ENCODE measurements around the gene LDHD. TPM values are rescaled to one million over a fixed set of nuclear protein-coding genes. Genes with fewer than 3 reads are reported as not detected.

LDHD gene
- total RNA-seq (2022; extraction: Qiagen RNA extraction), result 0.52 to 0.92 TPM (median 0.78 TPM) in 5 replicates

DNA sequence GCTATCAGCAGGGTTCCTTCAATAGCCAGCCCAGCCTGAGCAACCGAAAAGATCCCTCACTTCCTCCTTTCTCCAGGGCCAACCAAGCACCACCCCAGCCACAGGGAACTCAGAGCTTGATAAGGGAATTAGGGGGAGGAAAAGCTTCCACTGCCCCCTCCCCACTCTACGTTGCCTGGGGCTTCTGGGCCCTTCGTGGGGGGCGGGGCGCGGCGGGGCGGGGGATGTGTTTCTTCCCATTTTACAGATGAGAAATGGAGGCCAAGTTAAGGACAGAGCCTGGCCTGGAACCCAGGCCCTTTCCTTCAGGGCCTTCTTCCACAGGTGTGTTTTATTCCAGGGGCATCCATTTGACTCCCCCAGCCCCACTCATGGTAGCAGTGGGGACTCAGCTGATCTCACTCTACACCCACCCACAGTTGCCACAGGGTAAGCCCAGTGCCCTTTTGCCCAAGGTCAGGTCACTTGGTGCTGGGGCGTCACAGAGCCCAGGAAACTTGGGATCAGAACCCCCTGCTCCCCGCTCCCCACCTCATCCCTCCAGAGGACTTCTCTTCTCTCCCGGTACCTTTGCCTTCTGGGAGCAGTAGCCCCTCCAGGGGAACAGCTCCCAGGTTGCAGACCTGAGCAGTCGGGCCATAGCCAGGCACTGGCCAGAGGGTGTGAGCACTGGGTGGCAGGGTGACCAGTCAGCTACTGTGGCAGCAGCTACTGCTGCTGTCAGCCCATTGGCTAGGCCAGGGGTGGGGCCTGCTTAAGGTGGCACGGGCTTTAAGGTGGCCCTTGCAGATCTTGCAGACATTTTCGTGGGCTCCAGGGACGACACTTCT, at the start of gene LDHD:
LDHD (minus strand) TSS at position 700 of the 830 bp plus-strand sequence; CDS start at position 640, 60 bp downstream.

DNA sequence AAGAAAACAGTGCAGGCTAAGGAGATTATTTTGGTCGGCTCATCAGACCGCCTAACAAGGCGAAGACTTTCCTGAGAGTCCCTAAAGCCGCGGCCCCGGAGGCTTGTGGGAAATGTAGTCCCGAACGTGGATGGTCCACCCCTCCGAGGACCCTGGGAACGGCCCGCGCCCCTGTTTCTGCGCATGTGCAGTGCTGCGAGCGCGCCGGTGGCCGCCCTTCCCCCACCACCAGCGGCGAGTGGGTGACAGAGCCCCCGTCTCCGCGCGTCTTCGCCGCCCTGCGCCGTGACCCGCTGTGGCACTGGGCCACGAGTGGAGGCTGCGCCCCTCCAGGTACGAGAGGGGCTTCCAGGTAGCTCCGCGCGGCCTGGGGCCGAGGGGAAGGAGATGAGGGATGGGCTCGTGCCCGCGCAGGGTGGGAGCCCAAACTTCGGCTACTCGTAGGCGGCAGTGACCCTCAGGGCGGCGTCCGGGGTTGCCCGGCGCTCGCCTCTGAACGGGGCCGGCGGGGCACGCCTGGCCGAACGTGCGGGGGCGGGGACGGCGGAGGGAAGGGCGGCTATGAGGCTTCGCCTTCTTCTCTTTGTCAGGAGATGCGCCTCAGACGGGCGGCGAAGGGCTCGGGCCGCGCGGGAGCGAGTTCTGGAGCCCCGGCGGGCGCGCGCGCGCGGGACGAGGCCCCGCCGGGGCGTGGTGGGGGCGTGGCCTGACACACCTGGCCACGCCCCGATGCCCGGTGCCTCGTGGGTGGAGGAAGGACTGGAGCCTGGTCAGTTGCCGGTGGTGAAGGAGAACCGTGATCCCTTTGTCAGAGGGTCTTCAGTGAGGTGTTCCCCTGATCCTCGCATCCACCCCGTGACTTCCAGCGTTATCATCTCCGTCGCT, 32.0 kb upstream of the LDHD start, which contains the start of gene ZFP1:
ZFP1 (plus strand) TSS at position 214 of the 885 bp plus-strand sequence. CDS start 4,428 bp downstream, outside the sequence.

Other genes starting within 250 kb of the LDHD start
- 22.2 to 32.6 TPM (median 29.7 TPM) in 5 replicates for gene WDR59, start 131.7 kb downstream of the LDHD start, total RNA-seq (2022; extraction: Qiagen RNA extraction)
- 13.3 to 25.9 TPM (median 23.7 TPM) in 5 replicates for gene ZNRF1, start 117.8 kb downstream of the LDHD start, total RNA-seq (2022; extraction: Qiagen RNA extraction)
- 9.6 to 13.0 TPM (median 9.9 TPM) in 5 replicates for gene ZFP1, start 31.7 kb upstream of the LDHD start, total RNA-seq (2022; extraction: Qiagen RNA extraction)
- gene CTRB2, start 90.4 kb upstream of the LDHD start, total RNA-seq (2022; extraction: Qiagen RNA extraction), result 0.12 TPM in 1 of 5 replicates, not detected in the others
- gene CTRB1, start 102.2 kb upstream of the LDHD start, total RNA-seq (2022; extraction: Qiagen RNA extraction), result not detected in 5 replicates
- gene BCAR1, start 134.8 kb upstream of the LDHD start, total RNA-seq (2022; extraction: Qiagen RNA extraction), result 61.8 to 99.2 TPM (median 92.7 TPM) in 5 replicates